ENCODE results near the gene RAVER1. TPM values are rescaled to one million over a fixed set of nuclear protein-coding genes. Genes with fewer than 3 reads are reported as not detected.

RAVER1 gene
- total and polyA plus RNA-seq, 10 of the 15 experiments (the other 5 are each of a cell fraction or from before 2014, with no cell fraction given) = 0.03 to 87.0 (median 12.1) TPM

DNA sequence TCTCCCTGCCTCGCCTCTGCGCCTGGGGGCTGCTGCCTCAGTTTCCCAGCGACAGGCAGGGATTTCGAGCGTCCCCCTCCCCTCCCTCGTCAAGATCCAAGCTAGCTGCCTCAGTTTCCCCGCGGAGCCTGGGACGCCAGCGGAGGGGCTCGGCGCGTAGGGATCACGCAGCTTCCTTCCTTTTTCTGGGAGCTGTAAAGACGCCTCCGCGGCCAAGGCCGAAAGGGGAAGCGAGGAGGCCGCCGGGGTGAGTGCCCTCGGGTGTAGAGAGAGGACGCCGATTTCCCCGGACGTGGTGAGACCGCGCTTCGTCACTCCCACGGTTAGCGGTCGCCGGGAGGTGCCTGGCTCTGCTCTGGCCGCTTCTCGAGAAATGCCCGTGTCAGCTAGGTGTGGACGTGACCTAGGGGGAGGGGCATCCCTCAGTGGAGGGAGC, 63.1 kb downstream of the RAVER1 start (continued):
- TF ChIP-seq, protein P1, sequence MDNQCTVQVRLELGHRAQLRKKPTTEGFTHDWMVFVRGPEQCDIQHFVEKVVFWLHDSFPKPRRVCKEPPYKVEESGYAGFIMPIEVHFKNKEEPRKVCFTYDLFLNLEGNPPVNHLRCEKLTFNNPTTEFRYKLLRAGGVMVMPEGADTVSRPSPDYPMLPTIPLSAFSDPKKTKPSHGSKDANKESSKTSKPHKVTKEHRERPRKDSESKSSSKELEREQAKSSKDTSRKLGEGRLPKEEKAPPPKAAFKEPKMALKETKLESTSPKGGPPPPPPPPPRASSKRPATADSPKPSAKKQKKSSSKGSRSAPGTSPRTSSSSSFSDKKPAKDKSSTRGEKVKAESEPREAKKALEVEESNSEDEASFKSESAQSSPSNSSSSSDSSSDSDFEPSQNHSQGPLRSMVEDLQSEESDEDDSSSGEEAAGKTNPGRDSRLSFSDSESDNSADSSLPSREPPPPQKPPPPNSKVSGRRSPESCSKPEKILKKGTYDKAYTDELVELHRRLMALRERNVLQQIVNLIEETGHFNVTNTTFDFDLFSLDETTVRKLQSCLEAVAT (IDR thresholded peaks at IDR 0.05) = peak; percentile 75; the same call in 1 of the 2 replicates
- TF ChIP-seq, protein P2, sequence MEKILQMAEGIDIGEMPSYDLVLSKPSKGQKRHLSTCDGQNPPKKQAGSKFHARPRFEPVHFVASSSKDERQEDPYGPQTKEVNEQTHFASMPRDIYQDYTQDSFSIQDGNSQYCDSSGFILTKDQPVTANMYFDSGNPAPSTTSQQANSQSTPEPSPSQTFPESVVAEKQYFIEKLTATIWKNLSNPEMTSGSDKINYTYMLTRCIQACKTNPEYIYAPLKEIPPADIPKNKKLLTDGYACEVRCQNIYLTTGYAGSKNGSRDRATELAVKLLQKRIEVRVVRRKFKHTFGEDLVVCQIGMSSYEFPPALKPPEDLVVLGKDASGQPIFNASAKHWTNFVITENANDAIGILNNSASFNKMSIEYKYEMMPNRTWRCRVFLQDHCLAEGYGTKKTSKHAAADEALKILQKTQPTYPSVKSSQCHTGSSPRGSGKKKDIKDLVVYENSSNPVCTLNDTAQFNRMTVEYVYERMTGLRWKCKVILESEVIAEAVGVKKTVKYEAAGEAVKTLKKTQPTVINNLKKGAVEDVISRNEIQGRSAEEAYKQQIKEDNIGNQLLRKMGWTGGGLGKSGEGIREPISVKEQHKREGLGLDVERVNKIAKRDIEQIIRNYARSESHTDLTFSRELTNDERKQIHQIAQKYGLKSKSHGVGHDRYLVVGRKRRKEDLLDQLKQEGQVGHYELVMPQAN (conservative IDR thresholded peaks at IDR 0.05) = peak; percentile 15; the same call in 1 of the 2 replicates
- TF ChIP-seq, protein P3, sequence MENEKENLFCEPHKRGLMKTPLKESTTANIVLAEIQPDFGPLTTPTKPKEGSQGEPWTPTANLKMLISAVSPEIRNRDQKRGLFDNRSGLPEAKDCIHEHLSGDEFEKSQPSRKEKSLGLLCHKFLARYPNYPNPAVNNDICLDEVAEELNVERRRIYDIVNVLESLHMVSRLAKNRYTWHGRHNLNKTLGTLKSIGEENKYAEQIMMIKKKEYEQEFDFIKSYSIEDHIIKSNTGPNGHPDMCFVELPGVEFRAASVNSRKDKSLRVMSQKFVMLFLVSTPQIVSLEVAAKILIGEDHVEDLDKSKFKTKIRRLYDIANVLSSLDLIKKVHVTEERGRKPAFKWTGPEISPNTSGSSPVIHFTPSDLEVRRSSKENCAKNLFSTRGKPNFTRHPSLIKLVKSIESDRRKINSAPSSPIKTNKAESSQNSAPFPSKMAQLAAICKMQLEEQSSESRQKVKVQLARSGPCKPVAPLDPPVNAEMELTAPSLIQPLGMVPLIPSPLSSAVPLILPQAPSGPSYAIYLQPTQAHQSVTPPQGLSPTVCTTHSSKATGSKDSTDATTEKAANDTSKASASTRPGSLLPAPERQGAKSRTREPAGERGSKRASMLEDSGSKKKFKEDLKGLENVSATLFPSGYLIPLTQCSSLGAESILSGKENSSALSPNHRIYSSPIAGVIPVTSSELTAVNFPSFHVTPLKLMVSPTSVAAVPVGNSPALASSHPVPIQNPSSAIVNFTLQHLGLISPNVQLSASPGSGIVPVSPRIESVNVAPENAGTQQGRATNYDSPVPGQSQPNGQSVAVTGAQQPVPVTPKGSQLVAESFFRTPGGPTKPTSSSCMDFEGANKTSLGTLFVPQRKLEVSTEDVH (IDR thresholded peaks at IDR 0.05; ENCODE audit: low read depth, partially characterized antibody) = no peak
- TF ChIP-seq KAT2A (conservative IDR thresholded peaks at IDR 0.05; ENCODE audit: control insufficient read depth, low read depth, low read length) = no peak
- peak; percentile 90 to 94 for TF ChIP-seq IKZF2 (IDR thresholded peaks at IDR 0.05)
- no peak for TF ChIP-seq ZNF274 (IDR thresholded peaks at IDR 0.05; ENCODE audit: insufficient read depth, insufficient read length)
- TF ChIP-seq ZNF24 (IDR thresholded peaks at IDR 0.05) = 0 out of 2 replicates have a peak, but pooled peaks have one; percentile 7
- TF ChIP-seq BACH1 (IDR thresholded peaks at IDR 0.05; ENCODE audit: borderline replicate concordance) = peak; percentile 94
- TF ChIP-seq POLR2AphosphoS5 (IDR thresholded peaks at IDR 0.05; ENCODE audit: low read length) = no peak
- TF ChIP-seq NBN (IDR thresholded peaks at IDR 0.05) = peak; percentile 16
- TF ChIP-seq RB1 (IDR thresholded peaks at IDR 0.05; ENCODE audit: borderline replicate concordance) = no peak
- TF ChIP-seq, protein P4, sequence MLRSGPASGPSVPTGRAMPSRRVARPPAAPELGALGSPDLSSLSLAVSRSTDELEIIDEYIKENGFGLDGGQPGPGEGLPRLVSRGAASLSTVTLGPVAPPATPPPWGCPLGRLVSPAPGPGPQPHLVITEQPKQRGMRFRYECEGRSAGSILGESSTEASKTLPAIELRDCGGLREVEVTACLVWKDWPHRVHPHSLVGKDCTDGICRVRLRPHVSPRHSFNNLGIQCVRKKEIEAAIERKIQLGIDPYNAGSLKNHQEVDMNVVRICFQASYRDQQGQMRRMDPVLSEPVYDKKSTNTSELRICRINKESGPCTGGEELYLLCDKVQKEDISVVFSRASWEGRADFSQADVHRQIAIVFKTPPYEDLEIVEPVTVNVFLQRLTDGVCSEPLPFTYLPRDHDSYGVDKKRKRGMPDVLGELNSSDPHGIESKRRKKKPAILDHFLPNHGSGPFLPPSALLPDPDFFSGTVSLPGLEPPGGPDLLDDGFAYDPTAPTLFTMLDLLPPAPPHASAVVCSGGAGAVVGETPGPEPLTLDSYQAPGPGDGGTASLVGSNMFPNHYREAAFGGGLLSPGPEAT (IDR thresholded peaks at IDR 0.05; ENCODE audit: low read depth) = peak; percentile 20; the same call in 1 of the 2 replicates
- TF ChIP-seq SMAD1 (IDR thresholded peaks at IDR 0.05; ENCODE audit: low read depth, partially characterized antibody) = no peak
- TF ChIP-seq BRCA1 (IDR thresholded peaks at IDR 0.05; ENCODE audit: low read depth, low read length) = no peak
- peak; percentile 74 for TF ChIP-seq CHD2 (IDR thresholded peaks at IDR 0.05; ENCODE audit: borderline replicate concordance, low read depth, low read length)
- TF ChIP-seq, protein P5, sequence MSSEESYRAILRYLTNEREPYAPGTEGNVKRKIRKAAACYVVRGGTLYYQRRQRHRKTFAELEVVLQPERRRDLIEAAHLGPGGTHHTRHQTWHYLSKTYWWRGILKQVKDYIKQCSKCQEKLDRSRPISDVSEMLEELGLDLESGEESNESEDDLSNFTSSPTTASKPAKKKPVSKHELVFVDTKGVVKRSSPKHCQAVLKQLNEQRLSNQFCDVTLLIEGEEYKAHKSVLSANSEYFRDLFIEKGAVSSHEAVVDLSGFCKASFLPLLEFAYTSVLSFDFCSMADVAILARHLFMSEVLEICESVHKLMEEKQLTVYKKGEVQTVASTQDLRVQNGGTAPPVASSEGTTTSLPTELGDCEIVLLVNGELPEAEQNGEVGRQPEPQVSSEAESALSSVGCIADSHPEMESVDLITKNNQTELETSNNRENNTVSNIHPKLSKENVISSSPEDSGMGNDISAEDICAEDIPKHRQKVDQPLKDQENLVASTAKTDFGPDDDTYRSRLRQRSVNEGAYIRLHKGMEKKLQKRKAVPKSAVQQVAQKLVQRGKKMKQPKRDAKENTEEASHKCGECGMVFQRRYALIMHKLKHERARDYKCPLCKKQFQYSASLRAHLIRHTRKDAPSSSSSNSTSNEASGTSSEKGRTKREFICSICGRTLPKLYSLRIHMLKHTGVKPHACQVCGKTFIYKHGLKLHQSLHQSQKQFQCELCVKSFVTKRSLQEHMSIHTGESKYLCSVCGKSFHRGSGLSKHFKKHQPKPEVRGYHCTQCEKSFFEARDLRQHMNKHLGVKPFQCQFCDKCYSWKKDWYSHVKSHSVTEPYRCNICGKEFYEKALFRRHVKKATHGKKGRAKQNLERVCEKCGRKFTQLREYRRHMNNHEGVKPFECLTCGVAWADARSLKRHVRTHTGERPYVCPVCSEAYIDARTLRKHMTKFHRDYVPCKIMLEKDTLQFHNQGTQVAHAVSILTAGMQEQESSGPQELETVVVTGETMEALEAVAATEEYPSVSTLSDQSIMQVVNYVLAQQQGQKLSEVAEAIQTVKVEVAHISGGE (CRISPR knock-in tag; IDR thresholded peaks at IDR 0.05) = no peak
- TF ChIP-seq SUPT20H (IDR thresholded peaks at IDR 0.05; ENCODE audit: borderline replicate concordance, control insufficient read depth, low read depth, low read length) = no peak
- peak in 1 of 2 experiments; percentile 75; a peak in 1 of 3 replicates for TF ChIP-seq EGR1 (IDR thresholded peaks at IDR 0.05; ENCODE audit: borderline replicate concordance in 1 of 2, low read depth in 2 of 2, low read length in 2 of 2)
- peak; percentile 41; the same call in 1 of the 3 replicates for TF ChIP-seq POU2F2 (IDR thresholded peaks at IDR 0.05; ENCODE audit: borderline replicate concordance, low read depth, low read length)

Measured in GM12878 (cell line).